Muscle layer of colon (tissue), 2 donors: ENCODE measurements around the gene FMO3.

ENCODE experiments used
- H3K27ac ChIP-seq: one replicate; pipeline ENCODE4 v1.7.0; 2013; ENCODE audit warnings: low read depth, mild to moderate bottlenecking, low read length, moderate library complexity
- H3K27me3 ChIP-seq, 2 donors: one replicate each; pipeline ENCODE4 v1.7.0; 2013; ENCODE audit warnings: low read length in 2 of 2, mild to moderate bottlenecking in 2 of 2; ENCODE audit not compliant: insufficient read depth in 2 of 2, control insufficient read depth in 1 of 2
- H3K36me3 ChIP-seq: one replicate; pipeline ENCODE4 v1.7.0; 2013; ENCODE audit warnings: mild to moderate bottlenecking, low read length; ENCODE audit not compliant: insufficient read depth
- H3K4me1 ChIP-seq: one replicate; pipeline ENCODE4 v1.7.0; 2013; ENCODE audit warnings: mild to moderate bottlenecking, low read length; ENCODE audit not compliant: insufficient read depth
- H3K4me3 ChIP-seq, 2 donors: one replicate each; pipeline ENCODE4 v1.7.0; 2013; ENCODE audit warnings: low read length in 2 of 2, low read depth in 1 of 2, mild to moderate bottlenecking in 1 of 2, moderate library complexity in 1 of 2
- H3K9ac ChIP-seq: one replicate; pipeline ENCODE4 v1.7.0; 2013; ENCODE audit warnings: low read length
- H3K9me3 ChIP-seq: one replicate; pipeline ENCODE4 v1.7.0; 2013; ENCODE audit warnings: mild to moderate bottlenecking, low read length
- donor health status: abdominal sarcoma.
- donor health status: Adenocarcinoma of cecum.

FMO3 gene

GRCh38 chr1:171117085-171117484 lies 26.4 kb downstream of the FMO3 start:
- H3K4me3 ChIP-seq = no peak overlapping the region
- H3K36me3 ChIP-seq = no peaks in the 10 kb centered on the region
- no peaks in the 10 kb centered on the region for H3K9me3 ChIP-seq
- H3K4me1 ChIP-seq = no peaks in the 10 kb centered on the region
- no peak overlapping the region for H3K9ac ChIP-seq
- H3K27me3 ChIP-seq = no peaks in the 10 kb centered on the region
- H3K27ac ChIP-seq = no peak overlapping the region

- H3K27ac ChIP-seq = no peak overlapping the region
- H3K9ac ChIP-seq = no peak overlapping the region
These were observed 28.9 kb downstream of the FMO3 start for GRCh38 chr1:171119648-171120047.

GRCh38 chr1:171122299-171122698 lies 31.6 kb downstream of the FMO3 start:
- H3K27ac ChIP-seq = no peak overlapping the region

More at GRCh38 chr1:171119648-171120047, 28.9 kb downstream of the FMO3 start:
- no peaks in the 10 kb centered on the region for H3K4me1 ChIP-seq
- H3K36me3 ChIP-seq = no peaks in the 10 kb centered on the region
- no peak overlapping the region for H3K4me3 ChIP-seq
- H3K27me3 ChIP-seq = no peaks in the 10 kb centered on the region
- H3K9me3 ChIP-seq = no peaks in the 10 kb centered on the region

GRCh38 chr1:171122893-171123292 lies 32.2 kb downstream of the FMO3 start:
- no peaks in the 10 kb centered on the region for H3K36me3 ChIP-seq
- no peak overlapping the region for H3K4me3 ChIP-seq
- H3K27ac ChIP-seq = no peak overlapping the region
- H3K9me3 ChIP-seq = no peaks in the 10 kb centered on the region
- H3K9ac ChIP-seq = no peak overlapping the region
- no peaks in the 10 kb centered on the region for H3K27me3 ChIP-seq
- H3K4me1 ChIP-seq = peaks cover 16% of the 10 kb centered on the region

More at GRCh38 chr1:171122299-171122698, 31.6 kb downstream of the FMO3 start:
- Histone ChIP-seq H3K4me3 (no peak overlapping the region), H3K9me3 (no peaks in the 10 kb centered on the region), H3K27me3 (no peaks in the 10 kb centered on the region), H3K9ac (no peak overlapping the region), H3K36me3 (no peaks in the 10 kb centered on the region), H3K4me1 (peaks cover 10% of the 10 kb centered on the region)

- no peak overlapping the region for H3K27ac ChIP-seq
- no peaks in the 10 kb centered on the region for H3K27me3 ChIP-seq
These were observed 35.8 kb downstream of the FMO3 start for GRCh38 chr1:171126504-171126903.

GRCh38 chr1:171127099-171127498 lies 36.4 kb downstream of the FMO3 start:
- H3K9ac ChIP-seq = no peak overlapping the region
- no peak overlapping the region for H3K4me3 ChIP-seq
- no peaks in the 10 kb centered on the region for H3K36me3 ChIP-seq
- no peaks in the 10 kb centered on the region for H3K27me3 ChIP-seq
- no peaks in the 10 kb centered on the region for H3K9me3 ChIP-seq
- no peak overlapping the region for H3K27ac ChIP-seq
- H3K4me1 ChIP-seq = peaks cover 17% of the 10 kb centered on the region

More at GRCh38 chr1:171126504-171126903, 35.8 kb downstream of the FMO3 start:
- Histone ChIP-seq H3K4me3 (no peak overlapping the region), H3K4me1 (peaks cover 17% of the 10 kb centered on the region), H3K9me3 (no peaks in the 10 kb centered on the region), H3K9ac (no peak overlapping the region), H3K36me3 (no peaks in the 10 kb centered on the region)

GRCh38 chr1:171127501-171127900 lies 36.8 kb downstream of the FMO3 start:
- Histone ChIP-seq H3K27ac (no peak overlapping the region), H3K9ac (no peak overlapping the region)

GRCh38 chr1:171128463-171128862 lies 37.8 kb downstream of the FMO3 start:
- H3K9ac ChIP-seq = no peak overlapping the region
- no peaks in the 10 kb centered on the region for H3K36me3 ChIP-seq
- peaks cover 17% of the 10 kb centered on the region for H3K4me1 ChIP-seq
- no peak overlapping the region for H3K4me3 ChIP-seq
- no peak overlapping the region for H3K27ac ChIP-seq
- no peaks in the 10 kb centered on the region for H3K9me3 ChIP-seq
- H3K27me3 ChIP-seq = no peaks in the 10 kb centered on the region

More at GRCh38 chr1:171127501-171127900, 36.8 kb downstream of the FMO3 start:
- Histone ChIP-seq H3K9me3 (no peaks in the 10 kb centered on the region), H3K27me3 (no peaks in the 10 kb centered on the region), H3K36me3 (no peaks in the 10 kb centered on the region), H3K4me1 (peaks cover 17% of the 10 kb centered on the region), H3K4me3 (no peak overlapping the region)

- H3K27ac ChIP-seq = no peak overlapping the region
- H3K4me3 ChIP-seq = no peak overlapping the region
- no peaks in the 10 kb centered on the region for H3K9me3 ChIP-seq
- no peaks in the 10 kb centered on the region for H3K4me1 ChIP-seq
- H3K9ac ChIP-seq = no peak overlapping the region
- no peaks in the 10 kb centered on the region for H3K27me3 ChIP-seq
- H3K36me3 ChIP-seq = no peaks in the 10 kb centered on the region
These were observed 43.7 kb downstream of the FMO3 start for GRCh38 chr1:171134204-171134923.

GRCh38 chr1:171137580-171137979 lies 46.9 kb downstream of the FMO3 start:
- no peak overlapping the region for H3K27ac ChIP-seq
- no peaks in the 10 kb centered on the region for H3K9me3 ChIP-seq
- no peaks in the 10 kb centered on the region for H3K36me3 ChIP-seq
- peaks cover 15% of the 10 kb centered on the region for H3K4me1 ChIP-seq
- H3K27me3 ChIP-seq = no peaks in the 10 kb centered on the region
- no peak overlapping the region for H3K9ac ChIP-seq
- no peak overlapping the region for H3K4me3 ChIP-seq

GRCh38 chr1:171138980-171139379 lies 48.3 kb downstream of the FMO3 start:
- H3K4me1 ChIP-seq = peaks cover 15% of the 10 kb centered on the region
- no peaks in the 10 kb centered on the region for H3K27me3 ChIP-seq

GRCh38 chr1:171139890-171140289 lies 49.2 kb downstream of the FMO3 start:
- H3K4me3 ChIP-seq = no peak overlapping the region
- no peak overlapping the region for H3K9ac ChIP-seq
- H3K9me3 ChIP-seq = no peaks in the 10 kb centered on the region
- H3K27me3 ChIP-seq = no peaks in the 10 kb centered on the region
- no peaks in the 10 kb centered on the region for H3K36me3 ChIP-seq
- no peak overlapping the region for H3K27ac ChIP-seq
- peaks cover 15% of the 10 kb centered on the region for H3K4me1 ChIP-seq

More at GRCh38 chr1:171138980-171139379, 48.3 kb downstream of the FMO3 start:
- H3K9me3 ChIP-seq = no peaks in the 10 kb centered on the region
- H3K9ac ChIP-seq = no peak overlapping the region
- no peak overlapping the region for H3K27ac ChIP-seq
- H3K4me3 ChIP-seq = no peak overlapping the region
- no peaks in the 10 kb centered on the region for H3K36me3 ChIP-seq
